Tibial artery (tissue), 4 donors: ENCODE data around the gene ACAD10.
"Not testable (repeated sequence)": the region's sequence is repeated elsewhere in the genome, so short reads cannot be mapped to it uniquely, and the experiment has no call there.

Experiments
- DNase-seq, 2 donors: peaks; one replicate each; pipeline ENCODE4 v3.0.0-alpha.2; 2019
- H3K27ac ChIP-seq, 2 donors: fragments of 200-600 bp; sonication (generic) in 1 of 2; 1 replicate in 1 of 2; 2 replicates in 1 of 2; pipeline ENCODE4 v1.5.1; 2018 to 2019; ENCODE audit warnings: mild to moderate bottlenecking in 1 of 2
- H3K27me3 ChIP-seq, 2 donors: fragments of 200-600 bp; sonication (generic) in 1 of 2; one replicate each; pipeline versions ENCODE4 v1.5.1 to v1.6.0; 2016 to 2019
- H3K36me3 ChIP-seq, 3 donors: fragments of 200-600 bp; sonication (generic) in 2 of 3; one replicate each; pipeline ENCODE4 v1.5.1; 2016 to 2019; ENCODE audit warnings: mild to moderate bottlenecking in 2 of 3
- H3K4me1 ChIP-seq, 4 donors: fragments of 200-600 bp; sonication (generic) in 2 of 4; 1 replicate in 3 of 4; 2 replicates in 1 of 4; pipeline ENCODE4 v1.5.1; 2016 to 2019
- H3K4me3 ChIP-seq, 2 donors: fragments of 200-600 bp; sonication (generic) in 1 of 2; 1 replicate in 1 of 2; 2 replicates in 1 of 2; pipeline ENCODE4 v1.5.1; 2018 to 2019; ENCODE audit warnings: mild to moderate bottlenecking in 2 of 2
- H3K9me3 ChIP-seq, 3 donors: fragments of 200-600 bp; sonication (generic) in 1 of 3; one replicate each; pipeline ENCODE4 v1.5.1; 2016 to 2019
- CTCF ChIP-seq, 2 experiments: fragments of 200-600 bp in 1 of 2; fragments of 450-650 bp in 1 of 2; IDR thresholded peaks; one replicate each; pipeline ENCODE4 v1.5.1; 2017 to 2019; ENCODE audit warnings: antibody characterized with exemption in 2 of 2, mild to moderate bottlenecking in 1 of 2, moderate library complexity in 1 of 2
- intact Hi-C: fragments of 100-400 bp; cut with DNase I; formaldehyde crosslinking; loops from one replicate; pipeline ENCODE4 v1.15.0; 2023; ENCODE audit warnings: low total_unique reads

ACAD10 gene

GRCh38 chr12:111677186-111677585 is 8.7 kb upstream of the ACAD10 start:
- no peak for DNase-seq
- Histone ChIP-seq H3K27me3 (no peaks in the 10 kb centered on the region), H3K4me3 (no peak overlapping the region), H3K4me1 (peaks cover 0 to 11% (median 5%) of the 10 kb centered on the region in 4 donors), H3K36me3 (peaks cover 57 to 90% (median 84%) of the 10 kb centered on the region in 3 donors), H3K27ac (no peak overlapping the region), H3K9me3 (no peaks in the 10 kb centered on the region)
- intact Hi-C loops: loop anchor here (10.0 kb wide), 1 partner anchor 282 kb away; no protein-coding TSS in a partner anchor
- no peak for TF ChIP-seq CTCF (IDR thresholded peaks at IDR 0.05)

GRCh38 chr12:111684485-111685198 is 1.2 kb upstream of the ACAD10 start:
- H3K36me3 ChIP-seq: peaks cover 20 to 37% (median 30%) of the 10 kb centered on the region in 3 donors
- H3K27me3 ChIP-seq, intact Hi-C loops, DNase-seq, H3K9me3 ChIP-seq: not testable (repeated sequence)
- H3K4me1 ChIP-seq: peaks cover 0 to 36% (median 25%) of the 10 kb centered on the region in 4 donors
- peak overlapping the region in 1 of 2 donors; percentile 90 for H3K27ac ChIP-seq
- H3K4me3 ChIP-seq: peak overlapping the region; percentile 90 to 91

GRCh38 chr12:111685322-111685810 is 487 bp upstream of the ACAD10 start:
- Histone ChIP-seq H3K27ac (peak overlapping the region; percentile 89 to 90), H3K9me3 (no peaks in the 10 kb centered on the region), H3K4me3 (peak overlapping the region; percentile 90 to 91), H3K36me3 (peaks cover 13 to 30% (median 25%) of the 10 kb centered on the region in 3 donors), H3K4me1 (peaks cover 0 to 36% (median 25%) of the 10 kb centered on the region in 4 donors), H3K27me3 (no peaks in the 10 kb centered on the region)
- intact Hi-C loops: no loop called here
- peak in 1 of 2 donors; percentile 20 for DNase-seq
- no peak for TF ChIP-seq CTCF (IDR thresholded peaks at IDR 0.05)

- Histone ChIP-seq H3K9me3 (no peaks in the 10 kb centered on the region), H3K36me3 (peaks cover 4 to 17% (median 12%) of the 10 kb centered on the region in 3 donors), H3K4me3 (peak overlapping the region; percentile 90 to 91), H3K27ac (peak overlapping the region; percentile 89 to 90), H3K4me1 (peaks cover 0 to 36% (median 25%) of the 10 kb centered on the region in 4 donors), H3K27me3 (no peaks in the 10 kb centered on the region)
- intact Hi-C loops: no loop called here
- no peak for DNase-seq
- TF ChIP-seq CTCF (IDR thresholded peaks at IDR 0.05): no peak
These were observed 787 bp downstream of the ACAD10 start for GRCh38 chr12:111686574-111687105.

- Histone ChIP-seq H3K4me1 (peaks cover 0 to 36% (median 25%) of the 10 kb centered on the region in 4 donors), H3K27ac (no peak overlapping the region), H3K27me3 (no peaks in the 10 kb centered on the region), H3K9me3 (no peaks in the 10 kb centered on the region), H3K36me3 (peaks cover 0 to 11% (median 7%) of the 10 kb centered on the region in 3 donors), H3K4me3 (no peak overlapping the region)
- no peak for DNase-seq
- intact Hi-C loops: no loop called here
- no peak for TF ChIP-seq CTCF (IDR thresholded peaks at IDR 0.05)
These were observed 1.4 kb downstream of the ACAD10 start for GRCh38 chr12:111687255-111687654.

- no peak for DNase-seq
- Histone ChIP-seq H3K27me3 (no peaks in the 10 kb centered on the region), H3K9me3 (no peaks in the 10 kb centered on the region), H3K4me3 (no peak overlapping the region), H3K4me1 (peaks cover 0 to 36% (median 25%) of the 10 kb centered on the region in 4 donors), H3K36me3 (peaks cover under 1 to 11% (median 4%) of the 10 kb centered on the region in 3 donors), H3K27ac (no peak overlapping the region)
- intact Hi-C loops: no loop called here
- no peak for TF ChIP-seq CTCF (IDR thresholded peaks at IDR 0.05)
These were observed 2.1 kb downstream of the ACAD10 start for GRCh38 chr12:111687952-111688351.
